Neural progenitor cell (in vitro differentiated cells): ENCODE data around the gene NBEAL2.

Experiments used
- EZH2phosphoT487 ChIP-seq: fragments of 200-600 bp; sonication (generic); IDR thresholded peaks from 2 replicates; pipeline ENCODE4 v1.6.1; 2017; ENCODE audit warnings: antibody characterized with exemption
- TF ChIP-seq, protein P1 (sequence below): fragments of 200-600 bp; sonication (generic); IDR thresholded peaks from 2 replicates; pipeline ENCODE4 v1.5.1; 2017; ENCODE audit warnings: antibody characterized with exemption, mild to moderate bottlenecking

DNA sequence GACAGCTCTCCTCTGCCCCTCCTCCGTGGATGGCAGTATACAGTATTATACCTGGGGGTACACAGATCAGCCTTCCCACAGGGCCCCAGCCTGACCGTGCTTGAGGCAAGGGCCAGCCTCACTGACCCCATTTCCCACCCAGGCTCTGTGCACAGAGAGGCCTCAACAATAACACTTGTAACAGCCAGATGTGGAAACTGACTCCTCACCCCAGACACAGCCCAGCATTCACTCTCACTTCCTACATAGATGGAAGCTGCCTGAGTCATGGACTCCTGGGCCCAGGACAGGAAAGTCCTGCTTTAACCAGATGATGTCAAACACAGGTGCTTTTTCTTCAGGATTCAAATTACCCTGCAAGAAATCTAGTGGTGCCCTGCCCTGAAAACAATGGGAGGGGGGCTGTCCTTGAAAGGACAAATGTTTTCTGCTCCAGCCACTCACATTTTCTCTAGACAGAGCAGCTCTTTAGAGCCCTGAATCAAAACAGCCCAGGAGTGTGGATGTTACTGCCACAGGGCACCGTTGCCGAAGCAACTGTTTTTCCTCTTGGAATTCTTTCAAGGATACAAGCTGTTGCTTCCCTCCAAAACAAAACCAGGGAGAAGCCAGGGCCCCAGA, 19.3 kb upstream of the NBEAL2 start:
- TF ChIP-seq, protein P1, sequence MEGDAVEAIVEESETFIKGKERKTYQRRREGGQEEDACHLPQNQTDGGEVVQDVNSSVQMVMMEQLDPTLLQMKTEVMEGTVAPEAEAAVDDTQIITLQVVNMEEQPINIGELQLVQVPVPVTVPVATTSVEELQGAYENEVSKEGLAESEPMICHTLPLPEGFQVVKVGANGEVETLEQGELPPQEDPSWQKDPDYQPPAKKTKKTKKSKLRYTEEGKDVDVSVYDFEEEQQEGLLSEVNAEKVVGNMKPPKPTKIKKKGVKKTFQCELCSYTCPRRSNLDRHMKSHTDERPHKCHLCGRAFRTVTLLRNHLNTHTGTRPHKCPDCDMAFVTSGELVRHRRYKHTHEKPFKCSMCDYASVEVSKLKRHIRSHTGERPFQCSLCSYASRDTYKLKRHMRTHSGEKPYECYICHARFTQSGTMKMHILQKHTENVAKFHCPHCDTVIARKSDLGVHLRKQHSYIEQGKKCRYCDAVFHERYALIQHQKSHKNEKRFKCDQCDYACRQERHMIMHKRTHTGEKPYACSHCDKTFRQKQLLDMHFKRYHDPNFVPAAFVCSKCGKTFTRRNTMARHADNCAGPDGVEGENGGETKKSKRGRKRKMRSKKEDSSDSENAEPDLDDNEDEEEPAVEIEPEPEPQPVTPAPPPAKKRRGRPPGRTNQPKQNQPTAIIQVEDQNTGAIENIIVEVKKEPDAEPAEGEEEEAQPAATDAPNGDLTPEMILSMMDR: no peak
- TF ChIP-seq EZH2phosphoT487: no peak
